NCI-H460 (cell line): Measurements from ENCODE around the gene CFAP20. TPM values are rescaled to one million over a fixed set of nuclear protein-coding genes. Genes with fewer than 3 reads are reported as not detected.
"Not testable (repeated sequence)": the region's sequence is repeated elsewhere in the genome, so short reads cannot be mapped to it uniquely, and the experiment has no call there.

Experiments used
- DNase-seq: peaks from one replicate; pipeline ENCODE4 v3.0.0-alpha.2; 2016; ENCODE audit warnings: low read depth; ENCODE audit errors: extremely low read depth
- small RNA-seq, 2 experiments: library from RNA; depleted of rRNA; stranded (forward); fragments of <200 nt; gene quantifications; one replicate each; pipeline ENCODE3, GENCODE V24; 2014
- total RNA-seq: library from RNA; depleted of rRNA; stranded (reverse); fragments of >200 nt; shearing (Covaris generic); gene quantifications from 2 replicates; pipeline ENCODE4 v1.2.3, GENCODE V29; 2014; rRNA removed

CFAP20 gene
- total RNA-seq, 1 experiment from 2014 or later = 77.8 TPM

DNA sequence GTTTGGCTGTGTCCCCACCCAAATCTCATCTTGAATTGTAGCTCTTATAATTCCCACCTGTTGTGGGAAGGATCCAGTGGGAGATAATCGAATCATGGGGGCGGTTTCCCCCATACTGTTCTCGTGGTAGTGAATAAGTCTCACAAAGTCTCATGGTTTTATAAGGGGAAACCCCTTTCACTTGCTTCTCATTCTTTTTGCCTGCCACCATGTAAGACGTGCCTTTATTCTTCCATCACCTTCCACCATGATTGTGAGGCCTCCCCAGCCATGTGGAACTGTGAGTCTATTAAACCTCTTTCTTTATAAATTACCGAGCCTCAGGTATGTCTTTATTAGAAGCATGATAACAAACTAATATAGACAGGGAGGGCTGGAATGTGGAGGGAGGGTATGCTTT lies 57.0 kb downstream of the CFAP20 start:
- DNase-seq = not testable (repeated sequence)

DNA sequence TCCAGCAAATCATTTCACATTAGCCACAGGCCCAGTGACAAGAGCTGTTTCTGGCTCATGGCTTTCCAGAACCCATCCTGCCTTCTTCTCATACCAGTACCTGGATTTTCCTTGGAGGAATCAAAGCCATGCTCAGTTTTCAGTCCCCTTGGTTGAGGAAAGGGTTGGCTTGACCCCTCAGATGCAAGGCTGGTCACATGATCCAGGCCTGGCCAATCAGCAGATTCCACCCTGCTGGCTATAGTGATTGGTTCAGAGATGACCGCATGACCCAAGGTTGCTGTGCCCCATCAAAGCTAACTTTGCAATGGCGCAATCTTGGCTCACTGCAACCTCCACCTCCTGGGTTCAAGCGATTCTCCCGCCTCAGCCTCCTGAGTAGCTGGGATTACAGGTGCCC lies 58.6 kb downstream of the CFAP20 start:
- DNase-seq = no peak

Small RNAs within 50 kb of the gene (small RNA-seq; reads per million reads assigned to genes)
- 0 reads per million in 2 experiments for gene RF00019

Other genes starting within 250 kb of the CFAP20 start
- not detected in 2 replicates for gene CNGB1, start 158.3 kb downstream of the CFAP20 start, total RNA-seq
- 5.9 and 7.6 TPM in 2 replicates for gene ZNF319, start 128.7 kb downstream of the CFAP20 start, total RNA-seq
- gene USB1, start 128.0 kb downstream of the CFAP20 start, total RNA-seq = 14.2 and 17.5 TPM in 2 replicates
- gene MMP15, start 103.6 kb downstream of the CFAP20 start, total RNA-seq = 4.0 and 4.8 TPM in 2 replicates
- gene CSNK2A2, start 68.7 kb upstream of the CFAP20 start, total RNA-seq = 56.9 and 60.1 TPM in 2 replicates
- not detected in 2 replicates for gene PRSS54, start 165.6 kb upstream of the CFAP20 start, total RNA-seq